ENCODE measurements around the gene MED19.

Gene MED19

GRCh38 chr11:57742087-57742452, 30.1 kb upstream of the MED19 start:
- Histone ChIP-seq H3K79me1 (ENCODE audit: low read length) (peaks cover 10% of the 10 kb centered on the region), H3K27ac (ENCODE audit: low read depth, low read length) (no peak overlapping the region), H3K9ac (ENCODE audit: low read length) (peak overlapping the region; percentile 99), H3K14ac (ENCODE audit: low read length) (peak overlapping the region; percentile 78), H3K27me3 (ENCODE audit: insufficient read depth, low read length) (no peaks in the 10 kb centered on the region), H3K18ac (ENCODE audit: low read length) (peak overlapping the region; percentile 50), H2BK12ac (ENCODE audit: low read length) (no peak overlapping the region), H2BK120ac (ENCODE audit: insufficient read depth, low read length, poor library complexity) (peak overlapping the region; percentile 9), H3K9me3 (ENCODE audit: insufficient read depth, low read depth, low read length) (no peaks in the 10 kb centered on the region), H3K4me2 (ENCODE audit: low read length) (peak overlapping the region; percentile 91), H2AFZ (ENCODE audit: insufficient read depth, low read length, poor library complexity) (peak overlapping the region; percentile 19), H3K4ac (ENCODE audit: low read depth, low read length) (peak overlapping the region; percentile 99), H4K8ac (ENCODE audit: low read depth, low read length) (peak overlapping the region; percentile 80), H2BK5ac (ENCODE audit: low read depth, low read length, poor library complexity) (peak overlapping the region; percentile 51), H4K12ac (ENCODE audit: low read depth, low read length) (peak overlapping the region; percentile 40), H4K91ac (ENCODE audit: low read depth, low read length) (peak overlapping the region; percentile 62), H2AK5ac (ENCODE audit: low read length) (peak overlapping the region; percentile 87), H3K79me2 (ENCODE audit: control insufficient read depth, insufficient read depth, low read length, poor library complexity) (peaks cover 9% of the 10 kb centered on the region), H3K4me3 (ENCODE audit: low read depth, low read length) (peak overlapping the region; percentile 79), H3K36me3 (ENCODE audit: control insufficient read depth in 1 of 2, insufficient read depth in 2 of 2, low read length in 2 of 2) (peaks cover 15 to 37% of the 10 kb centered on the region in 2 experiments), H3K23ac (ENCODE audit: low read length) (no peak overlapping the region), H3K4me1 (ENCODE audit: control insufficient read depth in 1 of 2, insufficient read depth in 2 of 2, low read length in 2 of 2) (peaks cover 0 to 8% of the 10 kb centered on the region in 2 experiments)
- no CpG with 5 or more reads among the region's 10 CpGs for WGBS (ENCODE audit: extremely low coverage, insufficient coverage, insufficient read length)
- no peak for DNase-seq

- Histone ChIP-seq H3K9ac (ENCODE audit: low read length) (peak within 1 kb of the TSS; percentile 99), H3K36me3 (ENCODE audit: control insufficient read depth in 1 of 2, insufficient read depth in 2 of 2, low read length in 2 of 2) (peaks cover 15 to 37% of the 10 kb centered on the region in 2 experiments), H3K14ac (ENCODE audit: low read length) (peak within 1 kb of the TSS; percentile 78), H3K23ac (ENCODE audit: low read length) (peak within 1 kb of the TSS; percentile 76), H3K18ac (ENCODE audit: low read length) (peak within 1 kb of the TSS; percentile 50), H2BK5ac (ENCODE audit: low read depth, low read length, poor library complexity) (peak within 1 kb of the TSS; percentile 51), H3K27ac (ENCODE audit: low read depth, low read length) (peak within 1 kb of the TSS; percentile 57), H3K79me2 (ENCODE audit: control insufficient read depth, insufficient read depth, low read length, poor library complexity) (peaks cover 9% of the 10 kb centered on the region), H4K8ac (ENCODE audit: low read depth, low read length) (peak within 1 kb of the TSS; percentile 95), H2AFZ (ENCODE audit: insufficient read depth, low read length, poor library complexity) (peak within 1 kb of the TSS; percentile 52), H2BK120ac (ENCODE audit: insufficient read depth, low read length, poor library complexity) (peak within 1 kb of the TSS; percentile 47), H4K12ac (ENCODE audit: low read depth, low read length) (peak within 1 kb of the TSS; percentile 94), H2BK12ac (ENCODE audit: low read length) (no peak within 1 kb of the TSS), H3K4ac (ENCODE audit: low read depth, low read length) (peak within 1 kb of the TSS; percentile 99), H3K27me3 (ENCODE audit: insufficient read depth, low read length) (no peaks in the 10 kb centered on the region), H3K4me2 (ENCODE audit: low read length) (peak within 1 kb of the TSS; percentile 91), H3K79me1 (ENCODE audit: low read length) (peaks cover 10% of the 10 kb centered on the region), H3K4me3 (ENCODE audit: low read depth, low read length) (peak within 1 kb of the TSS; percentile 79), H3K4me1 (ENCODE audit: control insufficient read depth in 1 of 2, insufficient read depth in 2 of 2, low read length in 2 of 2) (peaks cover 0 to 8% of the 10 kb centered on the region in 2 experiments), H4K91ac (ENCODE audit: low read depth, low read length) (peak within 1 kb of the TSS; percentile 62), H3K9me3 (ENCODE audit: insufficient read depth, low read depth, low read length) (no peaks in the 10 kb centered on the region), H2AK5ac (ENCODE audit: low read length) (peak within 1 kb of the TSS; percentile 87)
- no CpG with 5 or more reads among the region's 75 CpGs for WGBS (ENCODE audit: extremely low coverage, insufficient coverage, insufficient read length)
- peak; percentile 97 to 98 for DNase-seq
Measured at GRCh38 chr11:57741132-57742086, 29.4 kb upstream of the MED19 start, which contains the start of gene SELENOH. SELENOH (plus strand) TSS chr11:57741491; CDS start chr11:57741596, 105 bp downstream.

- H3K27me3 ChIP-seq (ENCODE audit: insufficient read depth, low read length), result no peaks in the 10 kb centered on the region
- H3K4me1 ChIP-seq (ENCODE audit: control insufficient read depth in 1 of 2, insufficient read depth in 2 of 2, low read length in 2 of 2), result peaks cover 0 to under 1% of the 10 kb centered on the region in 2 experiments
- no peak overlapping the region for H4K8ac ChIP-seq (ENCODE audit: low read depth, low read length)
- no peaks in the 10 kb centered on the region for H3K9me3 ChIP-seq (ENCODE audit: insufficient read depth, low read depth, low read length)
- H2AFZ ChIP-seq (ENCODE audit: insufficient read depth, low read length, poor library complexity), result no peak overlapping the region
- no peak overlapping the region for H2BK120ac ChIP-seq (ENCODE audit: insufficient read depth, low read length, poor library complexity)
- no peak overlapping the region for H3K4ac ChIP-seq (ENCODE audit: low read depth, low read length)
- H2BK5ac ChIP-seq (ENCODE audit: low read depth, low read length, poor library complexity), result no peak overlapping the region
- no peak overlapping the region for H3K23ac ChIP-seq (ENCODE audit: low read length)
- H3K14ac ChIP-seq (ENCODE audit: low read length), result no peak overlapping the region
- H3K4me3 ChIP-seq (ENCODE audit: low read depth, low read length), result no peak overlapping the region
- H4K91ac ChIP-seq (ENCODE audit: low read depth, low read length), result no peak overlapping the region
- no peak overlapping the region for H3K18ac ChIP-seq (ENCODE audit: low read length)
- H3K79me2 ChIP-seq (ENCODE audit: control insufficient read depth, insufficient read depth, low read length, poor library complexity), result no peaks in the 10 kb centered on the region
- no peak overlapping the region for H2BK12ac ChIP-seq (ENCODE audit: low read length)
- DNase-seq, result no peak
- no peaks in the 10 kb centered on the region for H3K79me1 ChIP-seq (ENCODE audit: low read length)
- no peak overlapping the region for H2AK5ac ChIP-seq (ENCODE audit: low read length)
- H4K12ac ChIP-seq (ENCODE audit: low read depth, low read length), result peak overlapping the region; percentile 20
- WGBS (ENCODE audit: extremely low coverage, insufficient coverage, insufficient read length), result no CpG with 5 or more reads among the region's 3 CpGs
- H3K4me2 ChIP-seq (ENCODE audit: low read length), result no peak overlapping the region
- H3K9ac ChIP-seq (ENCODE audit: low read length), result peak overlapping the region; percentile 7
- peaks cover 7 to 12% of the 10 kb centered on the region in 2 experiments for H3K36me3 ChIP-seq (ENCODE audit: control insufficient read depth in 1 of 2, insufficient read depth in 2 of 2, low read length in 2 of 2)
- no peak overlapping the region for H3K27ac ChIP-seq (ENCODE audit: low read depth, low read length)
Measured at GRCh38 chr11:57735619-57736298, 23.7 kb upstream of the MED19 start.

GRCh38 chr11:57732661-57733060, 20.6 kb upstream of the MED19 start:
- H3K4ac ChIP-seq (ENCODE audit: low read depth, low read length), result peak overlapping the region; percentile 52
- H3K18ac ChIP-seq (ENCODE audit: low read length), result no peak overlapping the region
- no peaks in the 10 kb centered on the region for H3K9me3 ChIP-seq (ENCODE audit: insufficient read depth, low read depth, low read length)
- DNase-seq, result no peak
- no peak overlapping the region for H2BK5ac ChIP-seq (ENCODE audit: low read depth, low read length, poor library complexity)
- H2AFZ ChIP-seq (ENCODE audit: insufficient read depth, low read length, poor library complexity), result no peak overlapping the region
- no peak overlapping the region for H4K8ac ChIP-seq (ENCODE audit: low read depth, low read length)
- no peak overlapping the region for H2BK12ac ChIP-seq (ENCODE audit: low read length)
- no peak overlapping the region for H2AK5ac ChIP-seq (ENCODE audit: low read length)
- no peak overlapping the region for H3K14ac ChIP-seq (ENCODE audit: low read length)
- no peak overlapping the region for H4K12ac ChIP-seq (ENCODE audit: low read depth, low read length)
- H3K4me3 ChIP-seq (ENCODE audit: low read depth, low read length), result no peak overlapping the region
- no peak overlapping the region for H3K4me2 ChIP-seq (ENCODE audit: low read length)
- no peaks in the 10 kb centered on the region for H3K79me2 ChIP-seq (ENCODE audit: control insufficient read depth, insufficient read depth, low read length, poor library complexity)
- no peak overlapping the region for H3K27ac ChIP-seq (ENCODE audit: low read depth, low read length)
- H3K23ac ChIP-seq (ENCODE audit: low read length), result no peak overlapping the region
- H3K4me1 ChIP-seq (ENCODE audit: control insufficient read depth in 1 of 2, insufficient read depth in 2 of 2, low read length in 2 of 2), result no peaks in the 10 kb centered on the region
- peaks cover under 1 to 4% of the 10 kb centered on the region in 2 experiments for H3K36me3 ChIP-seq (ENCODE audit: control insufficient read depth in 1 of 2, insufficient read depth in 2 of 2, low read length in 2 of 2)
- H3K27me3 ChIP-seq (ENCODE audit: insufficient read depth, low read length), result no peaks in the 10 kb centered on the region
- H3K79me1 ChIP-seq (ENCODE audit: low read length), result no peaks in the 10 kb centered on the region
- no CpG with 5 or more reads among the region's 1 CpG for WGBS (ENCODE audit: extremely low coverage, insufficient coverage, insufficient read length)
- H3K9ac ChIP-seq (ENCODE audit: low read length), result no peak overlapping the region
- H2BK120ac ChIP-seq (ENCODE audit: insufficient read depth, low read length, poor library complexity), result no peak overlapping the region
- H4K91ac ChIP-seq (ENCODE audit: low read depth, low read length), result no peak overlapping the region
